ENCODE data around the gene SPAG9.

- TF ChIP-seq, protein P1, sequence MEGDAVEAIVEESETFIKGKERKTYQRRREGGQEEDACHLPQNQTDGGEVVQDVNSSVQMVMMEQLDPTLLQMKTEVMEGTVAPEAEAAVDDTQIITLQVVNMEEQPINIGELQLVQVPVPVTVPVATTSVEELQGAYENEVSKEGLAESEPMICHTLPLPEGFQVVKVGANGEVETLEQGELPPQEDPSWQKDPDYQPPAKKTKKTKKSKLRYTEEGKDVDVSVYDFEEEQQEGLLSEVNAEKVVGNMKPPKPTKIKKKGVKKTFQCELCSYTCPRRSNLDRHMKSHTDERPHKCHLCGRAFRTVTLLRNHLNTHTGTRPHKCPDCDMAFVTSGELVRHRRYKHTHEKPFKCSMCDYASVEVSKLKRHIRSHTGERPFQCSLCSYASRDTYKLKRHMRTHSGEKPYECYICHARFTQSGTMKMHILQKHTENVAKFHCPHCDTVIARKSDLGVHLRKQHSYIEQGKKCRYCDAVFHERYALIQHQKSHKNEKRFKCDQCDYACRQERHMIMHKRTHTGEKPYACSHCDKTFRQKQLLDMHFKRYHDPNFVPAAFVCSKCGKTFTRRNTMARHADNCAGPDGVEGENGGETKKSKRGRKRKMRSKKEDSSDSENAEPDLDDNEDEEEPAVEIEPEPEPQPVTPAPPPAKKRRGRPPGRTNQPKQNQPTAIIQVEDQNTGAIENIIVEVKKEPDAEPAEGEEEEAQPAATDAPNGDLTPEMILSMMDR (IDR thresholded peaks at IDR 0.05) = no peak
- no peak for TF ChIP-seq POLR2A (IDR thresholded peaks at IDR 0.05)
Observed at GRCh38 chr17:51085150-51085805, 35.4 kb downstream of the SPAG9 start.
